ENCODE measurements around the gene TCERG1L.
"Not testable (repeated sequence)": the region's sequence is repeated elsewhere in the genome, so short reads cannot be mapped to it uniquely, and the experiment has no call there.

Gene TCERG1L

DNA sequence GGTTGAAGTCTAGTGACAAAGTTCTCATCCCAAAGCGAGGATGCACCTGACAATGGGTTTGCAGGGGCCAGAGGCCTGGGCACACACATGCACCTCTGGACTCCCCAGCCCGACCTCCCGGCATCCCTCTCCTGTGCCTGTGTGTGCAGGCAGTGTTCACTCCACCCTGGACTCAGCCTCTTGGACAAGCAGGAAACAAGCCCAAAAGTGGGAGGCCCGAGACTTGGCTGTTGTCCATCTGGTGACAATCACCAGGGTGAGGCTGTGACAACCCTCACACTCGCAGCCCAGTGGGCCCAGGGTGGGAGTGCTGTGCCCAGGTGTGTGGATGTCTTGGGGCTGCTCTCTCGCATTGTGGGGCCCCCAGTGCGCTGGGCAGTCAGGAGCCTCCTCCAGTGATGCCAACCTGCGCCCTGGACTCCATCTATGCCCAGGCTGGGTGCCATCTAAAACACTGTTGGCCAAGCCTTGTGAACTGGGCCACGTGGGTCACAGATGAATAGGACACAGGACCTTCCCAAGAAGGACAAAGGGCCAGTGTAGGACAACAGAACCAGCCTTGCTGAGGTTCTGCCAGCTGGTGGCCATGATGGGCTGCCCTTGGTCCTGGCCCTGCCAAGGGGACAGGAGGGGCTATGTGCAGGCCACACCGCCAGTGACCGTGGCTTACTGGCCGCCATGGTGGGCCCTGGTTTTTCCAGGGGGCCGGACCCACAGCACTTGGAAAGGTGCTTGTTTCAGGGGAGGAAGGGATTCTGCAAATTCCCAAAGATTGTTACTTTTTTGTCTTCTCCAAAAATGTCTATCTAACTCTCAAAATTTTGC lies 144.3 kb downstream of the TCERG1L start:
- DNase-seq (ENCODE audit: low read depth in 2 of 2) = no peak

DNA sequence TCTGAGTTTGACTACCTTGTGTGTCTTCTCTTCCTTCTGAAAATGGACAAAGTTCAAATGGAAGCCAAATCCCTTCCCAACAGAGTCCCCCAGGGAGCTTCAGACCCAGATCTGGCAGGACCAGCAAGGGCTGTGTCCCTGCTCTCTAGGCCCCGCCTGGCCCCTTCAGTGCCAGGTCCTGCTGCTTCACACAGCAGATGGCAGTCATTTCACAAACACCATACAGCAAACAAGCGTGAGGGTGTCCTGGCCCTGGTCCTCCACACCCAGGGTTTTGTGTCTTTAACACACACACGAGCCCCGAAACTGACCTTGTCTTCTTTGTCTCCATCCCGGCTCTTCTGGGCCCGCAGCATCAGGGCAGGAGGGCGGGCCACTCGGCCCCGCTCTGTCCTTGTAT lies 145.0 kb downstream of the TCERG1L start:
- no peak for DNase-seq (ENCODE audit: low read depth in 2 of 2)

DNA sequence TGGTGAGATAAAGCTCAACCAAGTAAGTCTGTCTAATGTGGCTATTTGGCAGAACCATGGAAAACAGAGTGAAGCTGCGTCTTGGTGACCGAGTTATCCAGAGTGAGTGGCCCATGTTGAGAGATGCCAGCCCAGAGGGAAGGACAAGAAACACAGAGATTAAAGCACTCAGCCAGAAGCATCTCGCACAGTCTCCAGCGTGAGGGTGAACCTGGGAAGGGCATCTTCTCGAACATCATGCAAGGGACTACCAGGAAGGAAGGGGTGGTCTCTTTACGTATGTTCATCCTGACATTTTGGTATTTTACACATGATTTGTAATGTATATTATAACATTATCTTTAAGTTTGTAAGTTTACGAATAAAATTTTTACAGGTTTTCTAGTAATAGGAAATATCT lies 146.4 kb downstream of the TCERG1L start:
- DNase-seq (ENCODE audit: low read depth in 2 of 2) = no peak

DNA sequence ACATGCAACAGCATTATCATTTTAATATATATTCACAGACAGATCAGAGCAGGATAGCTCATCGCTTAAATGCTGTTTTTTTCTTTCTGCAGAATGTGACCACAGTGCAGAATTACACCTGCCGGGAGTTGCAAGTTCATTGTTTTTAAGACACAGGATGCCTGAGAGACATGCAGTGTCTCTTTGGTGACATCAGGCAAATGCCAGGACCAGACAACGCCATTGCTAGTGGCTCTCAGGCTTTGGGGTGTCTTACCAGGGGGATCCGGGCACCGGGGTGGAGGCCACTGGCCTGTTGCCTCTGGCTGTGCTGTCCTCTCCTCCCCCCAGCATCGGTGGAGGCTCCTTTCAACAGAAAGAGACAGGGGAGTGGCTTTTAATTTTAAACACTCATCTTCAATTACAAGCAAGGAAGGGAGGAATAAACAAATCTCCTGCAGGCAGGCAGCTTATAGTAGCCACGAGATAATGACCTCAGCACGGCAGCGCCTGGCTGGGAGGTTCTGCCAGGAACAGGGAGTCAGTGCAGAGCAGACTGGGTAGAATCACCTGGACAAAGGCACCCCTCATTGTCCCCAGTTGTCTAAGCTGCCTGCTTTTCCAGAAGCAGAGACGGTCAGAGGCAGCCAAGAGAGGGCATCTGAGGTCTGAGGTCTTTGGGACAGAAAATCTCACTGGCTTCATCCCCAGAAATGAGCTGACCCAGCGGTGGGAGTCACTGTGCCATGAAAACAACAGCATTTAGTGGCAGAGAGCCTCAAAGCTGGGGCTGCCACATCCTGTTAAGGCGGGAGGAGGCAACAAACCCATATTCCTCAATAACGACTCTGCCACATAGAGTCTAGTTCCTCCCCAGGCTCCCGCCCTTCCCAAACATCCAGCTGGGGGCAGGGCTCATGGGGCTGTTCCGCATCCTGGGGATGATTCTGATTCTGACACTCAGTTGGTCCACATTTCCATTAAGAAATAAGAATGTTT lies 148.4 kb downstream of the TCERG1L start:
- DNase-seq (ENCODE audit: low read depth in 2 of 2) = no peak

DNA sequence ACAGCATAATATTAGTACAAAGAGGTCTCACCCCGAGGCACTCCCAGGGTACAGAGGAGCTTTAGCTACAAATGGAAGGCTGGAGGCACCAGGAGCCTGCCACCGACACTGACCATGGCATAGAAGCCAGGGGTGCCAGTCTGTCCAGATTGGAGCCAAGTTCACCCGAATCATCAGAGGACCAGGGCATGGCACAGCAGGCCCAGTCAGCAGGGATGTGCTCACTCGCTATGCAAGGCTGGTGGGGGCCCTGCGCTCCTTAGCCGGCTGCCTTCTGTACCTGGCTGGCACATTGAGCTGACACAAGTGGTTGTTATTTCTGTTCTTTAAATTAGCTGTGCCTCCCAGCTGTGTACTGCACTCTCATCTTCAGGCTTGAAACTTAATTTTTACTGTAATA lies 149.3 kb downstream of the TCERG1L start:
- no peak for DNase-seq (ENCODE audit: low read depth in 2 of 2)

DNA sequence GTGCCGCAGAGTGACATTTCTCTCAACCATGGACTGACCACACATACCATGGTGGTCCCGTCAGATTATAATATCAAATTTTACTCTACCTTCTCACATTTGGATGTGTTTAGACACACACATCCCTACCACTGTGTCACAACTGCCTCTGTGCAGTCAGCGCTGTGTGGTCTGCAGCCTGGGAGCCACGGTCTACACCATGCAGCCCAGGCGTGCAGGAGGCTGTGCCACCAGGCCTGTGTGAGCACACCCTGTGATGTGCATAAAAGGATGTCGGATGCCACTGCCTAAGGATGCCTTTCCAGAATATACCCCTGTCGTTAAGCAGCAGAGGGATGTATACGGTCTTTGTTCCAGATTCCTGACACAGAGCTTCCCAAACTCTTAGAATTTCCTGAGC lies 150.4 kb downstream of the TCERG1L start:
- DNase-seq (ENCODE audit: low read depth in 2 of 2) = no peak

DNA sequence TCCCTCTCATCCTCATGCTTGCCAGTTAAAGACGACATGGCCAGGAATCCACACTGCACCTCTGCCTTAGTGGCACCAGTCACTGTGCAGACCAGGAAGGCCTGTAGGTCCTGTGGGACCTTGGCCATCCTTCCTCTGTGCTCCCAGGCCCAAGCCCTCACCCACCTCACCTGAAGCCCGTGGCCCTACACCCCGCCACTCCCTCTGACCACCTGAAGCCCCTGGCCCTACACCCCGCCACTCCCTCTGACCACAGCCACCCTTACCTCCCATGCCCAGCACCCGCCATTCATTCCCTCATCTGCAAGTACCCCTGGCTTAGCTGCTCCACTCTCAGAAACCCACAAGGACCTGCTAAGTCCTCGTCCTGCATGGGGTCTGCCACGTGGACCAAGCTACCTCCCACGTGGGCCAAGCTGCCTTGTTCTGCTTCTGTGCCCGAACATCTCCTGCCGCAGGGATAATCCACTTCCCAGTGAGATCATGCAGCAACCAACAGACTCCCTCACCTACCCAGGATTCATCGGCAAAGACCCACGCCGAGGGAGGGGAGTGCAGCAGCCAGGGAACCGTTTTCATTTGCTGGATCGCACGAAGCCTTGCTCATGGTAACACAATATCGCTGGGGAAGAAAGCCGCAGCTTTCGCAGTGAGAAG lies 151.2 kb downstream of the TCERG1L start:
- DNase-seq (ENCODE audit: low read depth in 2 of 2) = no peak

DNA sequence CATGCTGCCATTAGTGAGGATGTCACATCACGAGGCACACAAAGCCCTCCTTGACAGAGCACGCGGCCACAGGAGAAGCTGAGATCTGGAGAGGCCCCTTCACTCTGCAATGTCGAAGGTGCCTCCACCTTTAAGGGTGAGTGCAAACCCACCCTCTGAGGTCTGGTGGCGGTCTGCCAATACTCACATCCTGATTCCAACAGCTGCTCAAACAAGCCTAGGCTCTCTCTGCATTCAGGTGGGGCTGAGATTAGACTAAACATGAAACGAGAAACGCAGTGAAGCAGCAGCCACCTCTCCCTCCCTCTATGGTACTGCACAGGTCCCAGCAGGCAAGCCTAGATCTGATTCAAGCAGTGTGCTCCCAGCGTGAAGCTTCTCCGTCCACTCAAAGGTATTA lies 151.8 kb downstream of the TCERG1L start:
- no peak for DNase-seq (ENCODE audit: low read depth in 2 of 2)

DNA sequence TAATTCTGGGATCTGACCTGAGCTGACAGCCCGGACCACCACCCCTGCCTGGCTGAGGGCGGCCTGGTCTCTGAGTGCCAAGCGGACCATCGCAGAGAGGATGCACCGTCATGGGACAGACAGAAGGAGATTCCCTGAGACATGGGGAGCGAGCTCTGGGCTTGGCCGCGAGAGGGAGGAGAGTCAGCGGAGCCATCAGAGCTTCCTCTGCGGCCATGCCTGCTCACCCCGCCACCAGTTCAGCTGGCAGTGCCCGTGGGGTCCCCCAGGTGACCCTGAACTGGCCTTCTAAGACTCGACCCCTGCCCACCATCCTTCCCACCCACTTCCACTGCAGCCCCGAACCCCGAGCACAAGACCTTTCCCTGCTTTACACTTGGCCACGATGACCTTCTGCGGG lies 152.8 kb downstream of the TCERG1L start:
- no peak for DNase-seq (ENCODE audit: low read depth in 2 of 2)

DNA sequence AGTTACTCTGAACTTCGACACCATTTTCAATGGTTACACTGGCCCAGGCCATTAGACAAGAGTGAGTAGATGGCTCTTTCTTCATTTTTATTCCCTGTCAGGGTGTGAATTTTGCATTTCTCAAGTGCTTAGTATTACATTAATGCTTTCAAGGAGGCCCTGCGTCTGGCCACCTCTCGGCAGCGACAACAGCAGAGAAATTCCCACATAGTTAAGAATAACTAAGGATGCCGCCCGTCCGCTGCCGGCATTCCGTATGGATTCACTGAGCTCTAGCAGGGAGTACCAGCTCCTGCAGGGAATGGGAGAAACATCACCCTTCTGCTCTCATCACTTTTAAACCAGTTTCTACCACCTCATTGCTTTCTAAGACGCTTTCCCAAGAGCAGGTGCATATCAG lies 153.6 kb downstream of the TCERG1L start:
- DNase-seq (ENCODE audit: low read depth in 2 of 2) = no peak

DNA sequence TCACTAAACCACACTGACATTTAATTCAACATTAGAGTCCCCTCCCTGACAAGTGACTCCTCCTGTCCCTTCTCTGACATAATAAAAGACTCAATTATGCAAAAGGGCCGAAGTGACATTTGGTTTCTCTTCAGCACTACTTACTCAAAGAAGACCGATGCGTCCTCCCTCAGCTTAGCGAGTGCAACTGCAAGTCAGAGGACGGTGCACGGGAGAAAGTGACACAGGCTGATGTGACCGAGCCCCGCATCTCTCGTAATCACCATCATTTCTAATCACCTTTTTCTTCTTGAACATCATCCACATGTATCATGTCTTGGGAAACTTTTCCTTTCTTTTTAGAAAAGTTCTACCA lies 155.7 kb downstream of the TCERG1L start:
- DNase-seq (ENCODE audit: low read depth in 2 of 2) = no peak

DNA sequence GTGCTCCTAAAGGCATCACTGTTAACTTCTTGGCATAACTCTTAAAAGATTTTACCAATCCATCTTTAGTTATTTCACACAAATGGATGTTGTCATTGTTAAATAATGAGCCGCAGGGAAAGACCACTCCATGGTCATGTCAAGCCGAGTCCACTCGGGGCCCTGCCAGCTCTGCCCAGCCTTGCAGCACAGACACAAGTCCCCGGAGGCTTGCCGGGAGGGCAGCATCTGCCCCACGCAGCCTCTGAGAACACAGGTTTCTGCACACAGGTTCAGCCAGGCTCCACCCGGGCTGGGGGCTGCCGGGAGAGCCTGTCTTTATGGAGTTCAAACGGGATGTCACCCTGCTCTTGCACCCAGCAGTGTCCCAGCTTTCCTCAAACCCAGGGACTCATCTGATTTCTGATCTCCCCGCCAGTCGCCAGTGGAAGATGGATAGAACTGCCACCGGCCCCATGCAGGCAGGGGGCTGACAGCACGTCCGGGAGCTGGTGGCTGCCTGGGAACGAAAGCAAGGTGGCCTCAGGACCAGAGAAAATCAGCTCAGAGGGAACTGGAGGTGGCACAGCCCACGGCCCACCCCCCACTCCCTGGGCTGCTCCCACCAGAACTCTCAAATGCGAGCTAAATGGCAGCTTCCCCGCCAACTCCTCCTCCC lies 156.2 kb downstream of the TCERG1L start:
- DNase-seq (ENCODE audit: low read depth in 2 of 2) = no peak

DNA sequence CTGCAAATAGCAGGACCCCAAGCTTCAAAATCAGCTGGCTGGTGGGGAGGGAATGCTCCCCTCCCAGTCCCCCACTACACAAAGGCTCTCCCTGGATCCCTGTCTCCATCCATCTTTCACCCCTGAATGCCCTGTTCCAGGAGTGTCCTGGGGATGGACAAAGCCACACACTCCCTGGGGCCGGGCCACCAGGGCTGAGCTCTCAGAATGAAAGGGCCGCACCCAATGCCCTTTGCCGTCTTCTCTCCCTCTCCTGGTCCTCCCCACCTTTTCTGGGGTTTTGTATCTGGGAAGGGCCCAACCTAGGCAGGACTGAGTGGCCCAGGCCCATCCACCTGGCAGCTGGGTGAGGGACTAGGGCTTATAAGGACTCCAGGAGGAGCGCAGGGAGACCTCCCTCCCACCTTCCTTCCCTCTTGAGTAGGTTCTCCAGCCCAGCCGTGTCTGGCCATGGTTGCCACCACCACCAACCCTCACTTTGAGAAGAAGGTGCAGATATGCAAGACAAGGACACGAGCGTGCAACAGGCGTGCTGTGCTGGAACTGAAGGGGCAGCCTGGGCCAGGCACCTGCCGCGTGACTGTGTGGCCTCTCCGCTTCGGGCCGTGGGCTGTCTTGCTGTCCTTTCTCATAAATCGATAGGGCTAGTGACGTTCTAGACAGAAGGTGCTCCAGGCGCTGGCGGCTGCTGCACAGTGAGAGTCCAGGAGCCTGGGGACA lies 157.1 kb downstream of the TCERG1L start:
- no peak for DNase-seq (ENCODE audit: low read depth in 2 of 2)

DNA sequence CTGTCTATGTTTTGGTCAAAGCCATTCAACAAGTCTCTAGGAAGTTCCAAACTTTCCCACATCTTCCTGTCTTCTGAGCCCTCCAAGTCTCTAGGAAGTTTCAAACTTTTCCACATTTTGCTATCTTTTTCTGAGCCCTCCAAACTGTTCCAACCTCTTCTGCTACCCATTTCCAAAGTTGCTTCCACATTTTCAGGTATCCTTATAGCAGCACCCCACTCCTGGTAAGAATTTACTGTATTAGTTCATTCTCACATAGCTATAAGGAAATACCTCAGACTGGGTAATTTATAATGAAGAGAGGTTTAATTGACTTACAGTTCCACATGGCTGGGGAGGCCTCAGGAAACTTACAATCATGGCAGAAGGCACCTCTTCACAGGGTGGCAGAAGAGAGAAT lies 159.1 kb downstream of the TCERG1L start:
- DNase-seq (ENCODE audit: low read depth in 2 of 2) = not testable (repeated sequence)

DNA sequence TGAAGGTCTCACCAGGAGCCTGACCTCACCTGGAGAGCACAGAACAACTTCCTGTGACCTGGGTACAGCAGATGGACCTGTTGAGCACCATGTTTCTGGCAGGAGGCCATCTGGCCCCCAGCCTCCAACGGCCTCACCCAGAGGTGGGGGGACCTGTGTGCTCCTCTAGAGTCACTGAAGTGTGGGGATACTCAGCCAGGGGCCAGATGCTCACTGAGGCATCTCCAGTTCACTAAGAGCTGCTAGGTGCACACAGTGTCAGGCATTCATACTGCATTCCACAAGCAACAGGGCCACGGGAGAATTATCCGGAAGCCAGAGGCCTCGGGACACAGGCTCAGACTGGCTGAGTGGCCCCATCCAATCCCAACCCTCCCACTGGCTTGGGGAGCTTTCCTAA lies 161.4 kb downstream of the TCERG1L start:
- DNase-seq (ENCODE audit: low read depth in 2 of 2) = no peak

DNA sequence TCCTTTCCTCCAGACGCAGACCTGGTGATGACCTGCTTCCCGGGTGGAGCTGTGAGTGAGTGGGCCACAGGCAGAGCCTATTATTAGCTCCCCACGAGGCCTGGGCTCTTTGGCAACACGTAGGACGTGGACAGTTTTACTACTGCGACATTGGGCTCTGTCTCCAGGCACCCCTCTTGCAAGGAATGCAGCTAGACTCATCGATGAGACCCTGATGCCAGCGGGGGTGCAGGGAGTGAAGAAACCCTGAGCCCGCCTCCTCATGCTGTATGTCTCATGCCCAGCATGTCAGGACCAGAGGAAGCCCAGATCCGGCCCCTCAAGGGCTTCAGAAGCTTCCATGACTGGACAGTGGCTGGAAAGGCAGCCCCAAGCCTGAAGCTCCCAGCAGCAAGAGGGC lies 161.9 kb downstream of the TCERG1L start:
- no peak for DNase-seq (ENCODE audit: low read depth in 2 of 2)

DNA sequence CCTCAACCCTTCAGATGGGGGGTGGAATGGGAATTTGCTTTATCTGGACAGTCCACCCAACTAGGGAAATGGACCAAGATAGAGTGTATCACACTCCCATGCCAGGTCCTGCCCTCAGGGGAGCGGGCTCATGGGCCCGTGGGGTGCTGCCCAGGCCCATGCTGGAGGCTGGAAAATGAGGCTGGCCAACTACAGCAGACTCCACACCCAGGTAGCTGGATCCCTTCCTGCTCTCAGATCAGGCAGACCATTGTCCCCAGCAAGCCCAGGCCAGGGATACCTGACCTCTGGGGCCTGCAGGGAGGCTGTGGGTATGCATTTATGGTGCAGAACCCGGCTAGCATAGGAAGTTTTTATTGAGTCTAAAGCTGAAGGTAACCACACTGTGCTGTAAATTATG lies 162.4 kb downstream of the TCERG1L start:
- DNase-seq (ENCODE audit: low read depth in 2 of 2) = no peak

DNA sequence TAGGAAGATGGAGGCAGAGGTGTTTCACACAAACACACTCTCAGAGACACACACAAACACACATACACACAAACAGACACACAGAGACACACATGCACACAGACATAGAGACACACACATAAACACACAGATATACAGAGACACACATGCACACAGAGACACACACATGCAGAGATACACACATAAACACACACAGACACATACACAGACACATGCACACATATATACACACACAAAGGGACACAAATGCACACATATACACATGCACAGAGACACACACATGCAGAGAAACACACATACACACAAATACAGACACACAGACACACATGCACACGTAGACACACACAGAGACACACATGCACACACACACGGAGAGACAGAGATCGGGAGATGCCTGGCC lies 163.3 kb downstream of the TCERG1L start:
- DNase-seq (ENCODE audit: low read depth in 2 of 2) = no peak

DNA sequence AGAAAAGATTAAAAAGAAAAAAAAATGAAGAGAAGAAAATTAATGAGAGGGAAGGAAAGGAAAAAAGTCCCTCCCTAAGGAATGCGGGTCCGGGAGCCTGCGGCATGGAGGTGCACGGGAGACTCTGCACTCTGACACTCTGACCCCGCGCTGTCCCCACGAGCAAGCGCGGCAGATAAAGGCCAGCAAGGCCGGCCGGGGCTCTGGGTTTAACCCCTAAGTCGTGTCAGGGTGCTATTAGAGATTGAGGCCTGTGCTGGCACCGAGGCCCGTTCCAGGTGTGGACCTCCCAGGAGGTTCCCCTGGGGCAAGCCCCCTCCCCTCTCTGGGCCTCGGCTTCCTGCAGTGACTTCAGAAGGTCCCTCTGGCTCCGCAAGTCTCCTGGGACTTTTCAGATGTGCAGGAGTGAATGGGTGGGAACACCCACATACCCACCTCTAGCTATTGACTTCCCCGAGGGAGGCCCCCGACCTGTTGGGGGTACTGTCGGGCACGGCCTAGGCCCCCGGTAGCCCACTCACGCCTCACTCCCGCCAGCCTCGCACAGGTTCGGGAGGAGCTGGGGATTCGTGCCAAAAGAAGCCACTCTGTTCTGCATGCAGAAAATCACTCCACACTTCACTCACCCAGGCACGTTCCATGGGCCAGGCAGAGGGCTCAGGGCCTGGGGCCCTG lies 164.1 kb downstream of the TCERG1L start:
- no peak for DNase-seq (ENCODE audit: low read depth in 2 of 2)

DNA sequence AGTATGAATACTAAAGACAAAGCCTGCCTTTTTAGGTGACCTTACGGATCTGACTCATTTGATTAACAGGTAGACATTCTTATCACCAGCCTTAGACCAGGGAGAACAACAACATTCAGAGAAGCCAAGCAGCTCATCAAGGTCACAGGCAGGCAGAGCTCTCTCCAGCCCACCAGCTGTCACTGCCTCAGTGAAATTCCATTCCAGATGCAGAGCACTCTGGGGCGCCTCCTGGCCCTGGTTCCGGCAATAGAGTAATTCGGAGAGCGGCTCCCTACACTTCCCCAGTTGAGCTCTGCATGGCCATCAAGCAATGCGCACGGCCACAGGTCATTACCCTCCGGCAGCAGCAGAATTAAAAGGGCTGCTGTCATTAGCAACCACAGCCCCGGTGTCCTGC lies 164.7 kb downstream of the TCERG1L start:
- no peak for DNase-seq (ENCODE audit: low read depth in 2 of 2)

DNA sequence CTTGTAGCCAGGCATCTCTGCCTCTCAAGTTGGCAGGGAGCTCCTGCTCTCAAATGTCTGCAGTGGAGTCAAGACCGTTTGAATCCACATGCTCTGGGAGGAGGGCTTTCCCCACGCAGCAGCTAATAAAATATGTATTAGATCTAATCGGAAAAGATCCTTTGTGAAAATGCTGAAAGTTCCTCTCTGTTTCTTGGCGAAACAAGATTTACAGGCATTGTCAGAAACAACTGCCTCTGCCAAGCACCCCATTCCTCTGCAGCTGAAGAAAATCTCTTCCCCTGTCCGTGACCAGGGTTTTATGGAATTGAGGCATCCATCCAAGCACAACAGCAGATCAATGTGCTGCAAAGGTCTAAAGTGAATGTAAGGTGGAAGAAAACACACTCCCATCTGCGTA lies 165.8 kb downstream of the TCERG1L start:
- no peak for DNase-seq (ENCODE audit: low read depth in 2 of 2)
